ENCODE data around the gene MFN2. TPM values are rescaled to one million over a fixed set of nuclear protein-coding genes. Genes with fewer than 3 reads are reported as not detected.
"Not testable (repeated sequence)": the region's sequence is repeated elsewhere in the genome, so short reads cannot be mapped to it uniquely, and the experiment has no call there.

Gene MFN2
- 663 TPM for total RNA-seq
- long read RNA-seq, full-length matches to known transcripts, result 490 of 1,326 reads
- long read RNA-seq, partial matches to known transcripts, result 391 of 1,326 reads
- long read RNA-seq, other reads (novel, unspliced or antisense), result 445 of 1,326 reads

- peak within 1 kb of the TSS; percentile 91 for H3K4me3 ChIP-seq
- peak within 1 kb of the TSS; percentile 97 for H3K27ac ChIP-seq (replicated peaks)
- no peaks in the 10 kb centered on the region for H3K27me3 ChIP-seq (ENCODE audit: low read depth)
- H3K4me1 ChIP-seq, result peaks cover 67% of the 10 kb centered on the region
- no peaks in the 10 kb centered on the region for H3K9me3 ChIP-seq (replicated peaks)
- intact Hi-C loops (cut with micrococcal nuclease), result no loop called here
- peak; percentile 97 for DNase-seq
- TF ChIP-seq CTCF (IDR thresholded peaks at IDR 0.05; ENCODE audit: borderline replicate concordance), result no peak
- peaks cover 45% of the 10 kb centered on the region for H3K36me3 ChIP-seq
These were observed at the start of gene MFN2 for GRCh38 chr1:11979851-11980675. MFN2 (plus strand) TSS chr1:11980444; CDS start chr1:11989169, 8,725 bp downstream.

- Histone ChIP-seq H3K27me3 (ENCODE audit: low read depth) (no peaks in the 10 kb centered on the region), H3K27ac (replicated peaks) (peak overlapping the region; percentile 92), H3K4me1 (peaks cover 71% of the 10 kb centered on the region), H3K4me3 (no peak overlapping the region), H3K36me3 (no peaks in the 10 kb centered on the region), H3K9me3 (replicated peaks) (no peaks in the 10 kb centered on the region)
- no peak for TF ChIP-seq CTCF (IDR thresholded peaks at IDR 0.05; ENCODE audit: borderline replicate concordance)
- intact Hi-C loops (cut with micrococcal nuclease), result no loop called here
- DNase-seq, result peak; percentile 53
These were observed 49.4 kb upstream of the MFN2 start for GRCh38 chr1:11930571-11931445.

DNA sequence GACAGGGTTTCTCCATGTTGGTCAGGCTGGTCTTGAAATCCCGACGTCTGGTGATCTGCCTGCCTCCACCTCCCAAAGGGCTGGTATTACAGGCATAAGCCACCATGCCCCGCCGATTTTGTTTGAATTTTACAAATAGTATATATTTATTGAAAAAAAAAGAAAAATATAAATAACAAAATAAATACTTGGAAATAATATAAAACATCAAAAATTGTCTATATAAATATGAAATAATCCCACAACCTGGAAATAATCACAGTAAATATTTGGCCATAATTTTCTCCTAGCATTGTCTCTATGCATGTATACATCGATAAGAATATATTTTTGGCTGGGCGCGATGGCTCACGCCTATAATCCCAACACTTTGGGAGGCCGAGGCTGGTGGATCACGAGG lies 48.4 kb upstream of the MFN2 start:
- H3K27me3 ChIP-seq (ENCODE audit: low read depth), result no peaks in the 10 kb centered on the region
- DNase-seq, result no peak
- no peak for TF ChIP-seq CTCF (IDR thresholded peaks at IDR 0.05; ENCODE audit: borderline replicate concordance)
- H3K27ac ChIP-seq (replicated peaks), result peak overlapping the region; percentile 92
- H3K4me1 ChIP-seq, result peaks cover 77% of the 10 kb centered on the region
- intact Hi-C loops (cut with micrococcal nuclease), result no loop called here
- H3K36me3 ChIP-seq, result no peaks in the 10 kb centered on the region
- H3K9me3 ChIP-seq (replicated peaks), result no peaks in the 10 kb centered on the region
- H3K4me3 ChIP-seq, result no peak overlapping the region

DNA sequence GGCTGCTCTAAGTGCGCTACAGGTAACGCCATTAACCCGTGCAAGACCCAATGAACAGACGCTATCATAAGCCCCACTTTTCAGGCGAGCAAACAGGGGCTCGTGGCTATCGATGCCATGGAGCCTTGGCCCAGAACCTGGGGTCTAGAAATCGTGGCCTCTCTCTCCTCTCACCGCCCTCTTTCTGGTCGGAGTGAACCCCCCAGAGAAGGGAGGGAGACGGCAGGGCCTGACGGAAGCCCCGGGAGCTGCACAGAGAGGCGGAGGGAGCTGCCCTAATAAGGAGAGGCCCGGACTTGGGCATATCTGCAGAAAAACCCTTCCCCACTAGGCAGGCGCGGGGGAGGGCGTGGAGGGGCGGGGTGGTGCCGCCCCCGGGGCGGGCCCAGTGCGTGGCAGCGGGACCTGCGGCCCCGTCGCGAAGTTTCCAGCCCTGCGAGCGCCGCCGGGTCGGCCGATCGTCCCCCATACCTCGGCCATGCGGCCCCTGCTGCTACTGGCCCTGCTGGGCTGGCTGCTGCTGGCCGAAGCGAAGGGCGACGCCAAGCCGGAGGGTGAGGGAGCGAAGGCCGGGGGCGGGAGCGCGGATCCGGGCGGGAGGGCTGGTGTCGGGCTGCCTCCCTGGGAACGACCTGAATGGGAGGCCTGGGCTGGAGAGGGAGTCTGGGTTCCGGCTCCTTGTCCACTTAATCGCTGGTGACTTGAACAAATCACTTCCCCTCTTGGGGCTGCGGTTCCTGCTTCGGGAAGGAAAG lies 45.8 kb upstream of the MFN2 start, which contains the start of gene PLOD1:
Gene PLOD1 (plus strand): TSS at position 416 of the 755 bp plus-strand sequence. CDS start 63 bp downstream, at position 479.
- Histone ChIP-seq H3K4me3 (peak within 1 kb of the TSS; percentile 80), H3K9me3 (replicated peaks) (no peaks in the 10 kb centered on the region), H3K36me3 (no peaks in the 10 kb centered on the region), H3K4me1 (peaks cover 81% of the 10 kb centered on the region), H3K27me3 (ENCODE audit: low read depth) (no peaks in the 10 kb centered on the region), H3K27ac (replicated peaks) (peak within 1 kb of the TSS; percentile 92)
- DNase-seq, result peak; percentile 92
- intact Hi-C loops (cut with micrococcal nuclease), result no loop called here
- TF ChIP-seq CTCF (IDR thresholded peaks at IDR 0.05; ENCODE audit: borderline replicate concordance), result no peak

- no peaks in the 10 kb centered on the region for H3K27me3 ChIP-seq (ENCODE audit: low read depth)
- H3K36me3 ChIP-seq, result peaks cover 3% of the 10 kb centered on the region
- peaks cover 81% of the 10 kb centered on the region for H3K4me1 ChIP-seq
- H3K9me3 ChIP-seq (replicated peaks), result no peaks in the 10 kb centered on the region
- intact Hi-C loops (cut with micrococcal nuclease), result no loop called here
- H3K4me3 ChIP-seq, result peak overlapping the region; percentile 80
- no peak for TF ChIP-seq CTCF (IDR thresholded peaks at IDR 0.05; ENCODE audit: borderline replicate concordance)
- DNase-seq, result no peak
- peak overlapping the region; percentile 92 for H3K27ac ChIP-seq (replicated peaks)
These were observed 45.2 kb upstream of the MFN2 start for GRCh38 chr1:11935057-11935412.

- H3K4me3 ChIP-seq, result peak overlapping the region; percentile 80
- peaks cover 81% of the 10 kb centered on the region for H3K4me1 ChIP-seq
- DNase-seq; intact Hi-C loops (cut with micrococcal nuclease); H3K27me3 ChIP-seq (ENCODE audit: low read depth); H3K9me3 ChIP-seq (replicated peaks); H3K36me3 ChIP-seq: not testable (repeated sequence)
- H3K27ac ChIP-seq (replicated peaks), result peak overlapping the region; percentile 92
These were observed 44.5 kb upstream of the MFN2 start for GRCh38 chr1:11935733-11936132.
